GM12874 (cell line): ENCODE measurements around the gene RASEF.

ENCODE experiments used
- TF ChIP-seq, protein P1 (sequence below): IDR thresholded peaks from 2 replicates; pipeline ENCODE4 v1.5.1; 2011; ENCODE audit warnings: low read depth, mild to moderate bottlenecking, control low read depth, low read length, moderate library complexity; ENCODE audit not compliant: insufficient read depth

The RASEF gene

DNA sequence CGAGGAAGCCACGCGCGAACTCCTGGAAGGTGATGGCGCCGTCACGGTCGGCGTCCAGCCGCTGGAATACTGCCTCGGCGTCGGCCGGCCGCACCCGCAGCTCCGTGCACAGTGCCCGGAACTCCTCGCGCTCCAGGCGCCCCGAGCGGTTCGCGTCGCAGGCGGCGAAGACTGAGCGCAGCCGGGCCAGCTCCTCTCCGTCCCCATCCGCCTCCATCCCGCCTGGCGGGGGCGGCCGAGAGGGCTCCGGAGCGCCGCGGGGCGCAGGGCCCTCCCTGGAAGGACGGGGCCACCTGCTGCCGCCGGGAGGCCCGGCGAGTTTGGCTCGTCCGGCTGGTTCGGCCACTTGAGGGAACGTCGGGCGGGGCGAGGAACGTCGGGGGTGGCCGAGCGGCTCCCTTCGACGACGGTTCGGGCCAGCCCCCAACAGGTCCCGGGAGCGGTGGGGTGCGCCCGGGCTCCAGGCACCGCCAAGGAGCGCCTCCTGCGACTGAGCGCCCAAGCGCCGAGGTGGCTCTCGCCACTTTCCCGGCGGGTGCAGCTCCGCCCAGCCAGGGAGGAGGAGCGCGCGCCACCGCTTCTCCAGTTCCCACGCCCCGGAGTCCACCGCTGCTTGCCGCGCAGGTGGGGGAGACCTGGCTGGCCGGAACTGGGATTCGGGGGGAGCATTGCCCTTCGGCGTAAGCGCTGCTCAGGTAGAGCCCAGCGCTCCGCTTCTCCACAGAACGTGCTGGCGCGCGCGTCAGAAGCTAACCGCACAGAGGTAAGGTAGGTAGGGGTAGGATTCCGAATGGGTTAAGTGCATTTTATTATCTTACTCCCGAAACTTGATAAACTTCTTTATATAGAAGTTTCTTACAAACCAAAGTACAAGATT, at the start of gene RASEF:
Gene RASEF, minus strand, starts transcription at position 492 of the 877 bp plus-strand sequence. Its CDS starts 275 bp downstream, at position 217.
- TF ChIP-seq, protein P1, sequence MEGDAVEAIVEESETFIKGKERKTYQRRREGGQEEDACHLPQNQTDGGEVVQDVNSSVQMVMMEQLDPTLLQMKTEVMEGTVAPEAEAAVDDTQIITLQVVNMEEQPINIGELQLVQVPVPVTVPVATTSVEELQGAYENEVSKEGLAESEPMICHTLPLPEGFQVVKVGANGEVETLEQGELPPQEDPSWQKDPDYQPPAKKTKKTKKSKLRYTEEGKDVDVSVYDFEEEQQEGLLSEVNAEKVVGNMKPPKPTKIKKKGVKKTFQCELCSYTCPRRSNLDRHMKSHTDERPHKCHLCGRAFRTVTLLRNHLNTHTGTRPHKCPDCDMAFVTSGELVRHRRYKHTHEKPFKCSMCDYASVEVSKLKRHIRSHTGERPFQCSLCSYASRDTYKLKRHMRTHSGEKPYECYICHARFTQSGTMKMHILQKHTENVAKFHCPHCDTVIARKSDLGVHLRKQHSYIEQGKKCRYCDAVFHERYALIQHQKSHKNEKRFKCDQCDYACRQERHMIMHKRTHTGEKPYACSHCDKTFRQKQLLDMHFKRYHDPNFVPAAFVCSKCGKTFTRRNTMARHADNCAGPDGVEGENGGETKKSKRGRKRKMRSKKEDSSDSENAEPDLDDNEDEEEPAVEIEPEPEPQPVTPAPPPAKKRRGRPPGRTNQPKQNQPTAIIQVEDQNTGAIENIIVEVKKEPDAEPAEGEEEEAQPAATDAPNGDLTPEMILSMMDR = no peak

DNA sequence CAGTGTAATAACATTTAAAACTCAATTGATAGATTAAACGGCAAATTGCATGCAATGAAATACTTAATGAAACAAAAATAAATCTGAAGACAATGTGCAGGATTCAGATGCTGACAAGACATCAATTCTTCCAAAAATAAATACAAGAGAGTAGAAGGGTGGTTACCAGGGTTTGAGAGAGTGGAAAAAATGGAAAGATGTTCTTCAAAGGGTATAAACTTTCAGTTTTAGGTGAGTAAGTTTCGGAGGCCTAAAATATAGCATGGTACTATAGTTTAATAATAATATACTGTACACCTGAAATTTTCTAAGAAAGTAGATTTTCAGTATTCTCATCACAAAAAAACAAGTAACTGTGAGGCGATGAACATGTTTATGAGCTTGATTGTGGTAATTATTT, 48.2 kb upstream of the RASEF start:
- TF ChIP-seq, protein P1 = no peak

DNA sequence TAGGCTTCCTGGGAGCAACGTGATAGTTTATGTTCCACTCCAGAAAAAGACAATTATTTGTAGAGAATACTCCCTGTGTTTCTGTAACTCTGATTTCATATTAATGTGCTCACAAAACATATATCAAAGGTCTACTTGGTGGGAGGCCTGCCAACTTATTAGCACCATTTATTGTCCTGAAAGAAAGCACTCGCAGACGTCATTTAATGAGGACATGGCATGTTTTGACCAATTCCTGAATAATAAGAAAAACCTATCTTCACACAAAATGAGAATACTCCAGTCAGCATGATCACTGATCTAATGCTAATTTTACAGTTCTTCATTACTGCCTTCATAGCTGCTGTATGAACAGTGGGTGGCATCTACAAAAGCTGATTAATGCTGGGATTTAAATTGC, 46.4 kb upstream of the RASEF start:
- TF ChIP-seq, protein P1 = no peak

DNA sequence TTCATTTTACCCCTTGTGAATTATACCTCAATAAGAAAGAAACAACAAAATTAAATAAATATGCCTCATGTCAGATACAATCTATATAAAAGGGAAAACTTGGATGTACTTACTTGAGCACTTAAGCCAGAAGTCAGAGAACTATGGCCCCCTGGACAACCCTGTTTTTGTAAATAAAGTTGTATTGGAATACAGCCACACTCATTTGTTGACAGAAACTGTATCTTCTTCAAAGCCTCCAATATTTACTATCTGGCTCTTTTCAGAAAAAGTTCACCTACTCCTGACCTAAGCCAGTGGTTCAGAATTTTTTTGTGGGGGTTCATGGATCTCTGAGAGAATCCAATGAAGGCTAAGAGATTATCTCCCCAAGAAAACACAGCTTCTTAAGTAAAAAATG, 45.3 kb upstream of the RASEF start:
- TF ChIP-seq, protein P1 = no peak

DNA sequence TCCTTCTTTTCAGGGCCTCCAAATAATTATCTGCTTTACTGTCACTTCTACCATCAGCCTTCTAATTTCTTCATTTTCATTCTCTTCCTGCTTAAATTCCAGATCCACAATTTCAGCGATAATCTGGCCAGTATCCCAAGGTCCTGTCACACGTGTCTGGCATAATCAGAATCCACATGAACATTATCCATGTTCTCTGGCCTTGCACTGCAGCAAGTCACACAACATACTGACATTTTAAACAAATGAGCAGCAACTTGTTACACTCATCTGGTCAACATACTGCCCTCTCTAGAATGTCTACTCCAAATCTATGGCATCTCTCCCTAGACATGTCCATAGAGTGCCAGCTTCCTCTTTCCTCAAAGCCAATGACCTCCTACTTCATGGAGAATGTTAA, 43.8 kb upstream of the RASEF start:
- TF ChIP-seq, protein P1 = no peak

DNA sequence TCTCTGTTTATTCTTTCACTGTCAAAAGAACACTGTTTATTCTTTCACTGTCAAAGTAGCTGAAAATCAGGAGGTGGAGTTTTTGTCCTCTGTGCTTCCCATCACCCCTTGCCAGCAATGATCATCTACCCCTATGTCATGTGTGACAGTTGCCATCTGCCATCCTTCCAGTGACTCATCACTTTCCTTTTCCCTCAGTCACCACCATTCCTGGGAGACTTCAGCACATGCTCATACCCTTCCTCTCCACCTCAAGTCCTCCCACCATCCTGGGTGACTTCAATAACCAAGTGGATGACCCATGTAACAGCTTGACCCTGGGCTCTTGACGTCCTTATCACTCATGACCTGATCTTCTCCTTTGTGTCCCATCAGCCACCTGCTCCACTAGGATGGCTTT, 43.3 kb upstream of the RASEF start:
- TF ChIP-seq, protein P1 = no peak

DNA sequence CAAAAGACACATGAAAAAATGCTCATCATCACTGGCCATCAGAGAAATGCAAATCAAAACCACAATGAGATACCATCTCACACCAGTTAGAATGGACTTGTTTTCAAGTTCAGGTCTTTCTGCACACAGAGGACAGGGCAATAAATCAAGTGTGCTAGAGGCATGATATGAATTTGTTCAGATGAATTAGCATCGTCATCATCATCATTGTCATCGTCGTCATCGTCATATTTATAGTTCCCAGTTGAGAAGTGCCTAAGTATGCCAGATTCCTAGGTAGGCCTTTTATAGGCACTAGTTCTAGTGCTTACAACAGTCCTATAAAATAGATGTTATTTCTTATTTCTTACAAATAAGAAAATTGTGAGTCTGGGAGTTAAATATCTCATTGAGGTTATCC, 34.7 kb upstream of the RASEF start:
- TF ChIP-seq, protein P1 = no peak
